HepG2 (cell line): ENCODE measurements around the gene ACAT2. TPM values are rescaled to one million over a fixed set of nuclear protein-coding genes. Genes with fewer than 3 reads are reported as not detected.

Source experiments
- ESRRA ChIP-seq: sonication (generic); formaldehyde crosslinking; IDR thresholded peaks from 2 replicates; pipeline ENCODE4 v1.5.1; 2020; ENCODE audit warnings: mild to moderate bottlenecking, low read depth, missing genetic modification reagents
- MATR3 ChIP-seq: sonication (generic); formaldehyde crosslinking; IDR thresholded peaks from 2 replicates; pipeline ENCODE4 v1.4.0; 2020; ENCODE audit warnings: missing genetic modification reagents
- ZBTB3 ChIP-seq: sonication (generic); formaldehyde crosslinking; IDR thresholded peaks from 2 replicates; pipeline ENCODE4 v1.4.0; 2020; ENCODE audit warnings: low read depth, mild to moderate bottlenecking, moderate library complexity, missing genetic modification reagents, borderline replicate concordance
- ZNF83 ChIP-seq: sonication (generic); formaldehyde crosslinking; IDR thresholded peaks from 2 replicates; pipeline ENCODE4 v1.4.0; 2020; ENCODE audit warnings: missing genetic modification reagents, mild to moderate bottlenecking, borderline replicate concordance
- polyA plus RNA-seq, 8 experiments: library from polyadenylated mRNA; depleted of rRNA in 3 of 8; stranded (reverse) in 7 of 8; unstranded in 1 of 8; fragments of >200 nt; fragmentation: Illumina TruSeq in 4 of 8; extraction: Trizol in 4 of 8; gene quantifications; 2 replicates each; pipeline versions ENCODE4 v1.2.1 to v1.2.3, GENCODE V29; 2011 to 2016; ENCODE audit warnings: low read depth in 4 of 8, missing spikeins in 1 of 8, mixed read lengths in 1 of 8; ENCODE audit not compliant: insufficient read depth in 1 of 8
- total RNA-seq, 5 experiments: library from RNA; depleted of rRNA; stranded (reverse); fragments of >200 nt; fragmentation: Illumina TruSeq; extraction: Trizol; gene quantifications; 2 replicates each; pipeline ENCODE4 v1.2.3, GENCODE V29; 2016; ENCODE audit warnings: low read depth in 1 of 5
- TF ChIP-seq, protein P1 (sequence below), 2 experiments: IDR thresholded peaks; 2 replicates each; pipeline ENCODE4 v1.6.1; 2011 to 2012; ENCODE audit warnings: low read length in 2 of 2, borderline replicate concordance in 1 of 2, low read depth in 1 of 2, mild to moderate bottlenecking in 1 of 2, moderate library complexity in 1 of 2
- TF ChIP-seq, protein P2 (sequence below): conservative IDR thresholded peaks from 2 replicates; pipeline ENCODE4 v1.6.1; 2018; ENCODE audit warnings: missing genetic modification reagents
- TF ChIP-seq, protein P3 (sequence below): sonication (generic); formaldehyde crosslinking; IDR thresholded peaks from 2 replicates; pipeline ENCODE4 v1.4.0; 2020; ENCODE audit warnings: missing genetic modification reagents; ENCODE audit errors: not compliant biosample characterization
- TF ChIP-seq, protein P4 (sequence below): sonication (generic); formaldehyde crosslinking; IDR thresholded peaks from 2 replicates; pipeline ENCODE4 v1.5.1; 2020; ENCODE audit warnings: missing genetic modification reagents, mild to moderate bottlenecking, borderline replicate concordance
- TF ChIP-seq, protein P5 (sequence below): sonication (generic); formaldehyde crosslinking; IDR thresholded peaks from 2 replicates; pipeline ENCODE4 v1.5.0; 2020; ENCODE audit warnings: mild to moderate bottlenecking, missing genetic modification reagents
- TF ChIP-seq, protein P6 (sequence below): sonication (generic); formaldehyde crosslinking; IDR thresholded peaks from 2 replicates; pipeline ENCODE4 v1.8.0; 2022; ENCODE audit warnings: mild to moderate bottlenecking, missing genetic modification reagents; ENCODE audit not compliant: insufficient replicate concordance
- TF ChIP-seq, protein P7 (sequence below): sonication (generic); formaldehyde crosslinking; IDR thresholded peaks from 2 replicates; pipeline ENCODE4 v1.4.0; 2020; ENCODE audit warnings: low read depth, missing genetic modification reagents

ACAT2 gene
- total and polyA plus RNA-seq, 2 of the 13 experiments (the other 11 are each of a cell fraction or from before 2014, with no cell fraction given), result 121 to 534 TPM

DNA sequence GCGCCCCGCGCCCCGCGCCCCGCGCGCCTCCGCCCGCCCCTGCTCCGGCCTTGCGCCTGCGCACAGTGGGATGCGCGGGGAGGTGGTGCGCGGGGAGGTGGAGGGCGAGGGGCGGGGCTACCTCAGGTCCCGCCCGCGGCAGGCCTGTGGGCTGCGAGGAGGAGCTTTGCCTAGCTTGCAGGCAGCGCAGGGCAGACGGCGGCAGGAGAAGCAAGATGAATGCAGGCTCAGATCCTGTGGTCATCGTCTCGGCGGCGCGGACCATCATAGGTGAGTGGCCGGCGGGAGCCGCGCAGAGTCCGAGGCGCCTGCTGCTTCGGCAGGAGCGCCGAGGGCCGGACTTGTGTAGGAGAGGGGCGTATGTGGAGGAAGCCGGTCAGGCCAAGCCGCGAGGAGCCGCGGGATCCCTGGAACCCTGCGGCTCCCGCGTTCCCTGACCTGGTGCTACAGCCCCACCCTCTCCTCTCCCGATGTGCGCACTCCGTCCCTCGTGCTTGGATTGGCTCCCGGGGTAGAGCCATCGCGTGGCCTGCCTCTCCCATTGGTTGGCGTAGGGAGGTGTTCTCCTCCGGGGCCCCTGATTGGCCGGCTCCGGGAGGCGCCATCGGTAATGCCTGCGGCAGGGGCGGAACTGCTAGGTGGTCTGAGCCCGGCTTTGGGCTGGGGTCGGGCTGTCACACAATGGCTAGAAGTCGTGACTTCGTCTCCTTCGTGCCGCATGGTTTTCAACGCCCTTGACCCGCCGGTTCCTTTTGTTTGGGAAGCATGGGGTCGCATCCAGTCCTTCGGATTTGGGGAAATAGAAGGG, at the start of gene ACAT2 (continued):
- TF ChIP-seq, protein P1, sequence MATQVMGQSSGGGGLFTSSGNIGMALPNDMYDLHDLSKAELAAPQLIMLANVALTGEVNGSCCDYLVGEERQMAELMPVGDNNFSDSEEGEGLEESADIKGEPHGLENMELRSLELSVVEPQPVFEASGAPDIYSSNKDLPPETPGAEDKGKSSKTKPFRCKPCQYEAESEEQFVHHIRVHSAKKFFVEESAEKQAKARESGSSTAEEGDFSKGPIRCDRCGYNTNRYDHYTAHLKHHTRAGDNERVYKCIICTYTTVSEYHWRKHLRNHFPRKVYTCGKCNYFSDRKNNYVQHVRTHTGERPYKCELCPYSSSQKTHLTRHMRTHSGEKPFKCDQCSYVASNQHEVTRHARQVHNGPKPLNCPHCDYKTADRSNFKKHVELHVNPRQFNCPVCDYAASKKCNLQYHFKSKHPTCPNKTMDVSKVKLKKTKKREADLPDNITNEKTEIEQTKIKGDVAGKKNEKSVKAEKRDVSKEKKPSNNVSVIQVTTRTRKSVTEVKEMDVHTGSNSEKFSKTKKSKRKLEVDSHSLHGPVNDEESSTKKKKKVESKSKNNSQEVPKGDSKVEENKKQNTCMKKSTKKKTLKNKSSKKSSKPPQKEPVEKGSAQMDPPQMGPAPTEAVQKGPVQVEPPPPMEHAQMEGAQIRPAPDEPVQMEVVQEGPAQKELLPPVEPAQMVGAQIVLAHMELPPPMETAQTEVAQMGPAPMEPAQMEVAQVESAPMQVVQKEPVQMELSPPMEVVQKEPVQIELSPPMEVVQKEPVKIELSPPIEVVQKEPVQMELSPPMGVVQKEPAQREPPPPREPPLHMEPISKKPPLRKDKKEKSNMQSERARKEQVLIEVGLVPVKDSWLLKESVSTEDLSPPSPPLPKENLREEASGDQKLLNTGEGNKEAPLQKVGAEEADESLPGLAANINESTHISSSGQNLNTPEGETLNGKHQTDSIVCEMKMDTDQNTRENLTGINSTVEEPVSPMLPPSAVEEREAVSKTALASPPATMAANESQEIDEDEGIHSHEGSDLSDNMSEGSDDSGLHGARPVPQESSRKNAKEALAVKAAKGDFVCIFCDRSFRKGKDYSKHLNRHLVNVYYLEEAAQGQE (IDR thresholded peaks at IDR 0.05; ENCODE audit: borderline replicate concordance in 1 of 2, low read depth in 1 of 2, low read length in 2 of 2), result peak; percentile 35 to 78
- TF ChIP-seq, protein P2, sequence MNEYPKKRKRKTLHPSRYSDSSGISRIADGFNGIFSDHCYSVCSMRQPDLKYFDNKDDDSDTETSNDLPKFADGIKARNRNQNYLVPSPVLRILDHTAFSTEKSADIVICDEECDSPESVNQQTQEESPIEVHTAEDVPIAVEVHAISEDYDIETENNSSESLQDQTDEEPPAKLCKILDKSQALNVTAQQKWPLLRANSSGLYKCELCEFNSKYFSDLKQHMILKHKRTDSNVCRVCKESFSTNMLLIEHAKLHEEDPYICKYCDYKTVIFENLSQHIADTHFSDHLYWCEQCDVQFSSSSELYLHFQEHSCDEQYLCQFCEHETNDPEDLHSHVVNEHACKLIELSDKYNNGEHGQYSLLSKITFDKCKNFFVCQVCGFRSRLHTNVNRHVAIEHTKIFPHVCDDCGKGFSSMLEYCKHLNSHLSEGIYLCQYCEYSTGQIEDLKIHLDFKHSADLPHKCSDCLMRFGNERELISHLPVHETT, result peak; percentile 65
- TF ChIP-seq MATR3 (CRISPR knock-in tag), result peak; percentile 86; the same call in 1 of the 2 replicates
- TF ChIP-seq, protein P3, sequence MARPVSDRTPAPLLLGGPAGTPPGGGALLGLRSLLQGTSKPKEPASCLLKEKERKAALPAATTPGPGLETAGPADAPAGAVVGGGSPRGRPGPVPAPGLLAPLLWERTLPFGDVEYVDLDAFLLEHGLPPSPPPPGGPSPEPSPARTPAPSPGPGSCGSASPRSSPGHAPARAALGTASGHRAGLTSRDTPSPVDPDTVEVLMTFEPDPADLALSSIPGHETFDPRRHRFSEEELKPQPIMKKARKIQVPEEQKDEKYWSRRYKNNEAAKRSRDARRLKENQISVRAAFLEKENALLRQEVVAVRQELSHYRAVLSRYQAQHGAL (CRISPR knock-in tag), result peak; percentile 89
- TF ChIP-seq, protein P4, sequence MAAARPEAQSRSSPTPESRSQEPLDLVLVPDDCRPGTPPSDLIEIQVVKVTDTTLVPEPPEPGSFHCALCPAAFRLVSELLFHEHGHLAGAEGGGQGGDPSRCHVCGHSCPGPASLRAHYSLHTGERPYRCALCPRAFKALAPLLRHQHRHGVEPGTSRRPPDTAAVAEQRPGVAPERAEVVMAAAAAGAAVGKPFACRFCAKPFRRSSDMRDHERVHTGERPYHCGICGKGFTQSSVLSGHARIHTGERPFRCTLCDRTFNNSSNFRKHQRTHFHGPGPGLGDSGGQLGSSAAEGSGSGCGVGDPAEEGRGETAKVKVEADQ (CRISPR knock-in tag), result no peak; the same call in 1 of the 2 replicates
- no peak; the same call in 1 of the 2 replicates for TF ChIP-seq ZNF83
- TF ChIP-seq, protein P5, sequence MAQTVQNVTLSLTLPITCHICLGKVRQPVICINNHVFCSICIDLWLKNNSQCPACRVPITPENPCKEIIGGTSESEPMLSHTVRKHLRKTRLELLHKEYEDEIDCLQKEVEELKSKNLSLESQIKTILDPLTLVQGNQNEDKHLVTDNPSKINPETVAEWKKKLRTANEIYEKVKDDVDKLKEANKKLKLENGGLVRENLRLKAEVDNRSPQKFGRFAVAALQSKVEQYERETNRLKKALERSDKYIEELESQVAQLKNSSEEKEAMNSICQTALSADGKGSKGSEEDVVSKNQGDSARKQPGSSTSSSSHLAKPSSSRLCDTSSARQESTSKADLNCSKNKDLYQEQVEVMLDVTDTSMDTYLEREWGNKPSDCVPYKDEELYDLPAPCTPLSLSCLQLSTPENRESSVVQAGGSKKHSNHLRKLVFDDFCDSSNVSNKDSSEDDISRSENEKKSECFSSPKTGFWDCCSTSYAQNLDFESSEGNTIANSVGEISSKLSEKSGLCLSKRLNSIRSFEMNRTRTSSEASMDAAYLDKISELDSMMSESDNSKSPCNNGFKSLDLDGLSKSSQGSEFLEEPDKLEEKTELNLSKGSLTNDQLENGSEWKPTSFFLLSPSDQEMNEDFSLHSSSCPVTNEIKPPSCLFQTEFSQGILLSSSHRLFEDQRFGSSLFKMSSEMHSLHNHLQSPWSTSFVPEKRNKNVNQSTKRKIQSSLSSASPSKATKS (CRISPR knock-in tag), result 0 out of 2 replicates have a peak, but pooled peaks have one; percentile 57
- TF ChIP-seq, protein P6, sequence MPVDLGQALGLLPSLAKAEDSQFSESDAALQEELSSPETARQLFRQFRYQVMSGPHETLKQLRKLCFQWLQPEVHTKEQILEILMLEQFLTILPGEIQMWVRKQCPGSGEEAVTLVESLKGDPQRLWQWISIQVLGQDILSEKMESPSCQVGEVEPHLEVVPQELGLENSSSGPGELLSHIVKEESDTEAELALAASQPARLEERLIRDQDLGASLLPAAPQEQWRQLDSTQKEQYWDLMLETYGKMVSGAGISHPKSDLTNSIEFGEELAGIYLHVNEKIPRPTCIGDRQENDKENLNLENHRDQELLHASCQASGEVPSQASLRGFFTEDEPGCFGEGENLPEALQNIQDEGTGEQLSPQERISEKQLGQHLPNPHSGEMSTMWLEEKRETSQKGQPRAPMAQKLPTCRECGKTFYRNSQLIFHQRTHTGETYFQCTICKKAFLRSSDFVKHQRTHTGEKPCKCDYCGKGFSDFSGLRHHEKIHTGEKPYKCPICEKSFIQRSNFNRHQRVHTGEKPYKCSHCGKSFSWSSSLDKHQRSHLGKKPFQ, result peak; percentile 32
- no peak for TF ChIP-seq ESRRA
- TF ChIP-seq, protein P7, sequence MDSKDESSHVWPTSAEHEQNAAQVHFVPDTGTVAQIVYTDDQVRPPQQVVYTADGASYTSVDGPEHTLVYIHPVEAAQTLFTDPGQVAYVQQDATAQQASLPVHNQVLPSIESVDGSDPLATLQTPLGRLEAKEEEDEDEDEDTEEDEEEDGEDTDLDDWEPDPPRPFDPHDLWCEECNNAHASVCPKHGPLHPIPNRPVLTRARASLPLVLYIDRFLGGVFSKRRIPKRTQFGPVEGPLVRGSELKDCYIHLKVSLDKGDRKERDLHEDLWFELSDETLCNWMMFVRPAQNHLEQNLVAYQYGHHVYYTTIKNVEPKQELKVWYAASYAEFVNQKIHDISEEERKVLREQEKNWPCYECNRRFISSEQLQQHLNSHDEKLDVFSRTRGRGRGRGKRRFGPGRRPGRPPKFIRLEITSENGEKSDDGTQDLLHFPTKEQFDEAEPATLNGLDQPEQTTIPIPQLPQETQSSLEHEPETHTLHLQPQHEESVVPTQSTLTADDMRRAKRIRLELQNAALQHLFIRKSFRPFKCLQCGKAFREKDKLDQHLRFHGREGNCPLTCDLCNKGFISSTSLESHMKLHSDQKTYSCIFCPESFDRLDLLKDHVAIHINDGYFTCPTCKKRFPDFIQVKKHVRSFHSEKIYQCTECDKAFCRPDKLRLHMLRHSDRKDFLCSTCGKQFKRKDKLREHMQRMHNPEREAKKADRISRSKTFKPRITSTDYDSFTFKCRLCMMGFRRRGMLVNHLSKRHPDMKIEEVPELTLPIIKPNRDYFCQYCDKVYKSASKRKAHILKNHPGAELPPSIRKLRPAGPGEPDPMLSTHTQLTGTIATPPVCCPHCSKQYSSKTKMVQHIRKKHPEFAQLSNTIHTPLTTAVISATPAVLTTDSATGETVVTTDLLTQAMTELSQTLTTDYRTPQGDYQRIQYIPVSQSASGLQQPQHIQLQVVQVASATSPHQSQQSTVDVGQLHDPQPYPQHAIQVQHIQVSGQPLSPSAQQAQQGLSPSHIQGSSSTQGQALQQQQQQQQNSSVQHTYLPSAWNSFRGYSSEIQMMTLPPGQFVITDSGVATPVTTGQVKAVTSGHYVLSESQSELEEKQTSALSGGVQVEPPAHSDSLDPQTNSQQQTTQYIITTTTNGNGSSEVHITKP (CRISPR knock-in tag), result peak; percentile 94
- TF ChIP-seq ZBTB3 (CRISPR knock-in tag), result peak; percentile 17; the same call in 1 of the 2 replicates
